GM12872 (cell line): ENCODE data around the gene PEPD.

Source experiments
- TF ChIP-seq, protein P1 (sequence below): IDR thresholded peaks from 3 replicates; pipeline ENCODE4 v1.5.1; 2011; ENCODE audit warnings: low read depth, mild to moderate bottlenecking, low read length, moderate library complexity; ENCODE audit not compliant: insufficient read depth

PEPD gene

DNA sequence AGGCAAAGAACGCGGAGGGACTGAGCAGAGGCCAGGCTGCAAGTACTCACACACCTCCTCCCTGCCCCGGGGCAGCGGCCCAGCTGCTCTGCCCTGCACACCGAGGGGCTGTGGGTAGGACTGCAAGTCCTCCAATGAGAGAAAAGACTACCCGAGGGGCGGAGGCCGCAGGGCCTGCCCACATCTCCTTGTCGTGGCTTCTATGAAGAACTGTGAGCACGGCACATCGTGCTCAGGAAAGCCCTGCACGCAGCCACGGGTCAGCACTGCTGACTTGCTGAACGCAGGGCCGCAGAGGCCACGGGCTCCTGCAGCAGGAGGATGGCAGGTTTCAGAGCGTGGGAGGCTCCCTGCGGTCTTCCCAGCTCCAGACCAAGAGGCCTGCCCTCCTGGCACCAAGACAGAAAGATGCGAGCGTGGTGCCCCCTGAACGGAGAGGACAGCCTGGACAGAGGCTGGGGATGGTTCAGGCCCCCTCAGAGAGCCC is 110.6 kb downstream of the PEPD start:
- TF ChIP-seq, protein P1, sequence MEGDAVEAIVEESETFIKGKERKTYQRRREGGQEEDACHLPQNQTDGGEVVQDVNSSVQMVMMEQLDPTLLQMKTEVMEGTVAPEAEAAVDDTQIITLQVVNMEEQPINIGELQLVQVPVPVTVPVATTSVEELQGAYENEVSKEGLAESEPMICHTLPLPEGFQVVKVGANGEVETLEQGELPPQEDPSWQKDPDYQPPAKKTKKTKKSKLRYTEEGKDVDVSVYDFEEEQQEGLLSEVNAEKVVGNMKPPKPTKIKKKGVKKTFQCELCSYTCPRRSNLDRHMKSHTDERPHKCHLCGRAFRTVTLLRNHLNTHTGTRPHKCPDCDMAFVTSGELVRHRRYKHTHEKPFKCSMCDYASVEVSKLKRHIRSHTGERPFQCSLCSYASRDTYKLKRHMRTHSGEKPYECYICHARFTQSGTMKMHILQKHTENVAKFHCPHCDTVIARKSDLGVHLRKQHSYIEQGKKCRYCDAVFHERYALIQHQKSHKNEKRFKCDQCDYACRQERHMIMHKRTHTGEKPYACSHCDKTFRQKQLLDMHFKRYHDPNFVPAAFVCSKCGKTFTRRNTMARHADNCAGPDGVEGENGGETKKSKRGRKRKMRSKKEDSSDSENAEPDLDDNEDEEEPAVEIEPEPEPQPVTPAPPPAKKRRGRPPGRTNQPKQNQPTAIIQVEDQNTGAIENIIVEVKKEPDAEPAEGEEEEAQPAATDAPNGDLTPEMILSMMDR = no peak

DNA sequence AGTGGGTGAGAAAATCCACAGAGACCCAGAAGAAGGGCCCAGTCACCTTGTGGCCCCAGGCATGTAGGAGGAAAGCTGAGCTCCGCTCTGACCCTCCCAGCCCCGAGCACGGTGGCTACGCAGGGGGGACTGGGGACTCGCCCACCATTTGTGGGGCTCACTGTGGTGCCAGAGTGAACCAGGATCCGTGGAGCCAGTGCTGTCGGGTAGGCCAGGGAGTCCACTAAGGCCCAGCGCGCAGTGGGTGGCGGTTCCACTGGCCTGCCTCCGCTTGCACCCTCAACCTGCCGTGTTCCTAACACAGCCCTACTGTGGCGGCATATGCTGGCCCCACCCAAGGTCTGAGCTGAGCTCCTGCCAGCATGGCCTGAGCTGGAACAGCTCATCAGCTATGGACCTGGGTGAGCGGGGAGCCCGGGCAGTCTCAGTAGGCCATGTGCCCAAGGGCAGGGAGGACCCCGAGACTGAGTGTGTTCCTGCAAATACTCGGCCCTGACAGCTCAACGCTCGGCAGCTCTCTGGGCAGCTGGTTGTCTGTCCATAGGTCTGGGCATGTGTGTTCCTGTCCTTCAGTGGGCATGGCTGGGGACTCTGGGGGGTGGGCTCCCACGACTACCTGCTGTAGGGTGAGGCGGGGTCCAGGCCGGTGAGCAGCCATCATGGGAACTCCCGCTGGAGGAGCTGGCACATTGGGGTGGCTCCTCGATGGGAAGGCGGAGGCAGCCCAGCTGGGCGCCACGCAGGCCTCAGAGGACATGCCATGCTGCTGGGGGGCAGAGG is 111.5 kb downstream of the PEPD start:
- TF ChIP-seq, protein P1 = no peak

DNA sequence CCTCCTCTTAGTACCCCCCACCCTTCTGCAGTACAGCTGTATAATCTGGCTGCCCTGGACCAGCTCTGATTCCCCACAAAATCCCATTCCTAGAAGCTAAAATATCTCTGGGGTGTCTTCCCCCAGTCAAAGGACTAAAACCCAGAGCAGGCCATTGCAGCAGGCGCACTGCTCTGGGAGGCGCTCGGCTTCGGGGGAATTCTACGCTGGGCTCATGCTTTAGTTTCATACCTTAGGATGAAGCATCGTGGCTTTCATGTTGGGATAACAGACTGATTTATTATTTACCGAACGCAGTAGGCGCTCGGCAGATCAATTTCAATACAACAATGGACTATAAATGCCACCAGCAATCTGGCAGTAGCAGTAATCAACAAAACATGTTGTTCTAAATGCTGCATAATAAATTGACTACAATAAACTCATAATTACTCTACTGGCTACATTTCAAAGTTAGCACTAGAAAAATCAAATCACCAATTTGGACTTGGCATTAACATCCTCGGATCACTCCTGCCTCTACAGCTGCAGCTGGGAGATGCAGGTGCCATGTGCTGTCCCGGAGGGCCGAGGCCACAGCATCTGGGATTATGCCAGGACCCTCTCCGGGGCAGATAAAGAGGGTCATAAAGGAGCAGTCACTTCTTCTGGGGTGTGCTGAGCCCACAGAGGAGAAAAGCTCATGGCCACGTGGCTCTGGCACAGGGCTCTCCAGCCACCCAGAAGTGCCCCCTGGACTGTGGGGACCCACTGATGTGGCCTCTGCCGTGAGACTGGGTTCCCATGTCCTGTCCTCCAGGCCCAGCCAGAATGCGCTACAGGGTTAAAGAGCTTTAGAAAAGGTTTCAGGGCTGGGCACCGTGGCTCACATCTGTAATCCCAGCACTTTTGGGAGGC is 112.8 kb downstream of the PEPD start:
- TF ChIP-seq, protein P1 = no peak

DNA sequence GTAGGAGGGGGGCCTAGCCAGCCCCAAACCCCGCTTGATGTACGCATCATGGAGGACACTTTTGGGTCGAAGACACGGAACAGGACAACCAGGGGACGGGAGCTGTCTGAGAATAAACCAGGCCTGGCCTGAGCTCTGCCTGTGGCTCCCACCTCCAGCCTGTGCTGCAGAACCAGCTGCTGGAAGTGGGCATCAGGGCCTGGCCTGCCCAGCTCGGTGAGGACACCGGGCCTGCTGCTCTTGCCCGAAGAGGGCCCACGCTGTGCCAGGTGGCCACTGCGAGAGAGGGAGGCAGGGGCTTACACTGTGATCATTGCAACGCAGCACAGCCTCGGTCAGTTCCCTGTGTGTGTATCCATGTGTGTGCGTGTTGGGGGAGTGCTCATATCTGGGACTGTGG is 113.5 kb downstream of the PEPD start:
- TF ChIP-seq, protein P1 = no peak

DNA sequence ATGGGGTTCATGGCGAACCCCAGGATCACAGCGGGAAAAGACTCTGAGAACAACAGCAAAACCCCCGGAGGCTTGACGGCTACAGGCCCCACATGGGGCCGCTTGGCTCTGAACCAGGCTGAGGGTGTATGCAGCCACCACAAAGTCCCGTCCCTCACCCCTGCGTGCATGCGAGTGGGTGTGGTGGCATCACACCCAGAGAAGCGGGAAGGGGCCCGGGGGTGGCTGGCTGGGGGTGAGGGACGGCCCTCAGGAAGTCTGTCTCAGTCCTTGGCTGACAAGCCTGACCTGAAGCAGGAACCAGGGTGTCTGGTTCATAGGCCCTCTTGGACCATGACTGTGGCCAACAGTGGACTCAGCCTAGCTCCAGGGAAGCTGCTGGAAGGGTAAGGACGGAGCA is 113.9 kb downstream of the PEPD start:
- TF ChIP-seq, protein P1 = no peak

DNA sequence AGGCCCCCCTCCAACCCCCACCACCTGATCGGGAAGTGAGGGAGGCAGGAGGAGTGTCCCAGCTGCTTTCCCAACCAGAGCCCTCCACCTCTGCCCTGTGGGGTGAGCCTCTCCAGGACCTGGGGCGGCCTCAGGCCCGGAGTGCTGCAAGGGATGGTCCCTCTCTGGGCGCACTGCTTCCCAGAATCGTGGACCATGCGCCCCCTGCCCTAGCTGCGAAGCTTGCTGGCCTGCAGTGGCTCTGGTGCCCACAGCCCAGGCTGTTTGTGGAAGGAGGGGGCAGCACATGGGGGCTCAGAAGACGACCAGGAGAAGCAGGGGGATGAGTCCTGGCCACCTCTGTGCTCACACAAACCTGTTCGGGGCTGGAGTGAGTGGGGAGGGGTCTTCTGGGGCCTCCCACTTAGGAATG is 114.4 kb downstream of the PEPD start:
- TF ChIP-seq, protein P1 = no peak

DNA sequence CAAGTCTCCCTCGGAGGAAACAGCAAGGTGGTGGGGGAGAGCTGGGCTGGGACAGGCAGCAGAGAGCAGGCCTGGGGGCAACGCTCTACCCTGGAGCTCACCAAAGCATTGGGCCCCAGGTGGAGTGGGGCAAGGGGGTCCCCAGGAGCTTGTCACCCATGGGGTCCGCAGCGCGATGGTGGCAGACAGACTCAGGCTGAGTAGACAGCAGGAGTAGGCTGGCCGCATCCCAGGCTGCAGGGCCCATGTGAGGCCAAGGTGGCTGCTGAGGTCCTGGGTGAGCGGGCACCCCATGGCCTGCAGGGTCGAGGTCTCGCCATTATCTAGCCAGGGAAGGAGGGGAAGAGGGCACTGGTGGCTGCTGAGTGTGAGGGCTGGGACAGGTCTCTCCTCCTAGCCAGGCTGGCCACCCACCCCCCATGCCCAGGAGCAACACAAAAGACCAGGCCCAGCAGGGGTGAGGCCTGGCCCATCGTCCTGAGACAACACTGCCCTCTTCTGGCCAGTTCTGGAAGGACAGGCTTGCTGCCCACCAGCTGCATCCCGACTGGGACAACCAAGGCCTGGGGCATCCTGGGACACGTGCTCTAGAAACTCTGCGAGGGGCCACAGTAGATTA is 115.0 kb downstream of the PEPD start:
- TF ChIP-seq, protein P1 = peak; percentile 97
